CD14-positive monocyte (primary cell): ENCODE measurements around the gene TDRD3. TPM values are rescaled to one million over a fixed set of nuclear protein-coding genes. Genes with fewer than 3 reads are reported as not detected.

ENCODE experiments used
- DNase-seq, 3 donors: peaks; one replicate each; pipeline ENCODE4 v3.0.0-alpha.2; 2011 to 2022
- H2AFZ ChIP-seq: 2 replicates; pipeline ENCODE4 v1.6.0; 2012; ENCODE audit warnings: mild to moderate bottlenecking, low read depth, low read length, inconsistent platforms; ENCODE audit not compliant: insufficient read depth, poor library complexity, severe bottlenecking
- H3K27ac ChIP-seq, 2 donors: 1 replicate in 1 of 2; 2 replicates in 1 of 2; pipeline ENCODE4 v1.5.1; 2012 to 2013; ENCODE audit warnings: low read length in 2 of 2, control low read depth in 1 of 2, inconsistent platforms in 1 of 2, low read depth in 1 of 2, mild to moderate bottlenecking in 1 of 2
- H3K27me3 ChIP-seq, 2 donors: one replicate each; pipeline versions ENCODE4 v1.6.0 to v1.6.1; 2011 to 2013; ENCODE audit warnings: low read length in 2 of 2; ENCODE audit not compliant: control insufficient read depth in 2 of 2, insufficient read depth in 2 of 2
- H3K36me3 ChIP-seq, 2 donors: replicated peaks in 1 of 2; 1 replicate in 1 of 2; 2 replicates in 1 of 2; pipeline versions ENCODE4 v1.5.1 to v1.6.1; 2012 to 2013; ENCODE audit warnings: low read length in 2 of 2, control low read depth in 1 of 2, inconsistent platforms in 1 of 2, mild to moderate bottlenecking in 1 of 2; ENCODE audit not compliant: insufficient read depth in 2 of 2, control insufficient read depth in 1 of 2
- H3K4me1 ChIP-seq, 2 donors: 1 replicate in 1 of 2; 2 replicates in 1 of 2; pipeline versions ENCODE4 v1.5.1 to v1.6.1; 2012 to 2013; ENCODE audit warnings: low read length in 2 of 2, control low read depth in 1 of 2, inconsistent platforms in 1 of 2, mild to moderate bottlenecking in 1 of 2, moderate library complexity in 1 of 2; ENCODE audit not compliant: insufficient read depth in 2 of 2, control insufficient read depth in 1 of 2
- H3K4me2 ChIP-seq: replicated peaks from 2 replicates; pipeline ENCODE3; 2012; ENCODE audit warnings: low read length, moderate library complexity, mild to moderate bottlenecking; ENCODE audit not compliant: poor library complexity, severe bottlenecking; ENCODE audit errors: extremely low read depth
- H3K4me3 ChIP-seq, 3 experiments: fragments of 200-600 bp in 1 of 3; sonication (generic) in 1 of 3; replicated peaks in 1 of 3; 1 replicate in 2 of 3; 2 replicates in 1 of 3; pipeline ENCODE4 v1.5.1; 2011 to 2013; ENCODE audit warnings: low read length in 3 of 3, mild to moderate bottlenecking in 3 of 3, control low read depth in 2 of 3, low read depth in 2 of 3, inconsistent platforms in 1 of 3, moderate library complexity in 1 of 3
- H3K79me2 ChIP-seq: 2 replicates; pipeline ENCODE4 v1.6.0; 2012; ENCODE audit warnings: mild to moderate bottlenecking, control low read depth, inconsistent platforms, low read length, moderate library complexity; ENCODE audit not compliant: insufficient read depth
- H3K9ac ChIP-seq: 2 replicates; pipeline ENCODE4 v1.6.0; 2017; ENCODE audit warnings: low read length, mild to moderate bottlenecking; ENCODE audit not compliant: insufficient read depth, poor library complexity, severe bottlenecking
- H3K9me3 ChIP-seq, 2 donors: replicated peaks in 1 of 2; 1 replicate in 1 of 2; 2 replicates in 1 of 2; pipeline versions ENCODE4 v1.5.1 to v1.6.1; 2012 to 2013; ENCODE audit warnings: low read length in 2 of 2, control low read depth in 1 of 2; ENCODE audit not compliant: control insufficient read depth in 1 of 2, insufficient read depth in 1 of 2
- H4K20me1 ChIP-seq: 2 replicates; pipeline ENCODE4 v1.6.0; 2012; ENCODE audit warnings: mild to moderate bottlenecking, low read length, control low read depth, moderate library complexity; ENCODE audit not compliant: insufficient read depth
- H3K27ac Mint-ChIP-seq, 7 donors: one replicate each; pipeline ENCODE4 v1.8.0; 2020; ENCODE audit warnings: mild to moderate bottlenecking in 7 of 7, mixed read lengths in 7 of 7, moderate library complexity in 6 of 7, inconsistent platforms in 2 of 7
- H3K27me3 Mint-ChIP-seq, 3 donors: one replicate each; pipeline ENCODE4 v1.8.0; 2021 to 2022; ENCODE audit warnings: low read depth in 3 of 3, mild to moderate bottlenecking in 3 of 3, mixed read lengths in 3 of 3, moderate library complexity in 3 of 3, inconsistent platforms in 1 of 3
- H3K36me3 Mint-ChIP-seq, 2 donors: one replicate each; pipeline ENCODE4 v1.8.0; 2020; ENCODE audit warnings: mixed read lengths in 2 of 2, inconsistent platforms in 1 of 2, mild to moderate bottlenecking in 1 of 2
- H3K4me1 Mint-ChIP-seq: one replicate; pipeline ENCODE4 v1.8.0; 2020; ENCODE audit warnings: mild to moderate bottlenecking, mixed read lengths
- H3K4me3 Mint-ChIP-seq, 2 donors: one replicate each; pipeline ENCODE4 v1.8.0; 2020; ENCODE audit warnings: mild to moderate bottlenecking in 2 of 2, mixed read lengths in 2 of 2, moderate library complexity in 1 of 2
- H3K9me3 Mint-ChIP-seq, 7 donors: one replicate each; pipeline ENCODE4 v1.8.0; 2020 to 2022; ENCODE audit warnings: mixed read lengths in 7 of 7, mild to moderate bottlenecking in 6 of 7, moderate library complexity in 6 of 7, inconsistent platforms in 2 of 7
- intact Hi-C, 2 donors: fragments of 100-400 bp; cut with micrococcal nuclease; formaldehyde crosslinking; loops; one replicate each; pipeline versions ENCODE4 v1.15.0 to v1.15.1; 2023
- polyA plus RNA-seq, 3 donors: library from polyadenylated mRNA; depleted of rRNA in 1 of 3; unstranded in 2 of 3; stranded (reverse) in 1 of 3; fragments of 300-500 nt in 2 of 3; fragments of >200 nt in 1 of 3; fragmentation: Illumina TruSeq in 2 of 3; gene quantifications; 1 replicate in 2 of 3; 2 replicates in 1 of 3; pipeline ENCODE4 v1.2.3, GENCODE V29; 2012 to 2021
- TF ChIP-seq, protein P1 (sequence below): fragments of 200-600 bp; IDR thresholded peaks from one replicate; pipeline ENCODE4 v1.8.0; 2022; ENCODE audit warnings: antibody characterized with exemption, mild to moderate bottlenecking

The TDRD3 gene
- polyA plus RNA-seq, 3 donors: 2.7 to 4.8 (median 4.7) TPM

DNA sequence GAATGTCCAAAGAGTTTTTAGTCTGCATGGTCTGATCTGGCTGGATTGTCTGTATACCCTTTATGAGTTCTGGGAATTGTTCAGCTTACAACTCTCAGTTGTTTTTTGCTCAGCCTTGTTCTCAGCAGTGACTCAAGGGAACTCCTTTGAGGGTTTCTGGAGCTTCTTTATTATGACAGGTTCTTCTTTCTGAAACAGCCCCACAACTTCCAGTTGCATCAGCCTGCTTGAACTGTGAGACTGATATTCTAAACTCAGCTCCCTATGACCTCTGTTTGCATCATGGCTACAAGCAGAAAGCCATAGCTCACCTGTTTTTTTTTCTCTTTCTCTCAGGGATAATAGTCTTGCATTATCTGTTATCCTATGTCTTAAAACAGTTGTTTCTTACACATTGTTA, 85.0 kb downstream of the TDRD3 start:
- H3K4me1 ChIP-seq: no peaks in the 10 kb centered on the region
- Mint-ChIP-seq H3K4me1 (no peaks in the 10 kb centered on the region), H3K4me3 (no peak overlapping the region), H3K36me3 (peaks cover 44 to 55% of the 10 kb centered on the region in 2 donors), H3K9me3 (peaks cover 6 to 27% (median 8%) of the 10 kb centered on the region in 7 donors), H3K27ac (no peak overlapping the region), H3K27me3 (no peaks in the 10 kb centered on the region)
- H3K27ac ChIP-seq: no peak overlapping the region
- H3K79me2 ChIP-seq: no peaks in the 10 kb centered on the region
- TF ChIP-seq, protein P1, sequence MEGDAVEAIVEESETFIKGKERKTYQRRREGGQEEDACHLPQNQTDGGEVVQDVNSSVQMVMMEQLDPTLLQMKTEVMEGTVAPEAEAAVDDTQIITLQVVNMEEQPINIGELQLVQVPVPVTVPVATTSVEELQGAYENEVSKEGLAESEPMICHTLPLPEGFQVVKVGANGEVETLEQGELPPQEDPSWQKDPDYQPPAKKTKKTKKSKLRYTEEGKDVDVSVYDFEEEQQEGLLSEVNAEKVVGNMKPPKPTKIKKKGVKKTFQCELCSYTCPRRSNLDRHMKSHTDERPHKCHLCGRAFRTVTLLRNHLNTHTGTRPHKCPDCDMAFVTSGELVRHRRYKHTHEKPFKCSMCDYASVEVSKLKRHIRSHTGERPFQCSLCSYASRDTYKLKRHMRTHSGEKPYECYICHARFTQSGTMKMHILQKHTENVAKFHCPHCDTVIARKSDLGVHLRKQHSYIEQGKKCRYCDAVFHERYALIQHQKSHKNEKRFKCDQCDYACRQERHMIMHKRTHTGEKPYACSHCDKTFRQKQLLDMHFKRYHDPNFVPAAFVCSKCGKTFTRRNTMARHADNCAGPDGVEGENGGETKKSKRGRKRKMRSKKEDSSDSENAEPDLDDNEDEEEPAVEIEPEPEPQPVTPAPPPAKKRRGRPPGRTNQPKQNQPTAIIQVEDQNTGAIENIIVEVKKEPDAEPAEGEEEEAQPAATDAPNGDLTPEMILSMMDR: no peak
- peaks cover 14 to 24% of the 10 kb centered on the region in 2 donors for H3K36me3 ChIP-seq
- no peaks in the 10 kb centered on the region for H3K27me3 ChIP-seq
- H3K9me3 ChIP-seq: peaks cover 3 to 10% of the 10 kb centered on the region in 2 donors
- no peak overlapping the region for H3K4me2 ChIP-seq
- intact Hi-C loops: no loop called here
- H3K9ac ChIP-seq: no peak overlapping the region
- no peak overlapping the region for H2AFZ ChIP-seq
- DNase-seq: no peak
- H4K20me1 ChIP-seq: no peaks in the 10 kb centered on the region
- H3K4me3 ChIP-seq: no peak overlapping the region

GRCh38 chr13:60484865-60485264, 87.8 kb downstream of the TDRD3 start:
- Histone ChIP-seq H3K4me2 (no peak overlapping the region), H2AFZ (no peak overlapping the region), H3K9me3 (peaks cover 3 to 11% of the 10 kb centered on the region in 2 donors), H3K27ac (no peak overlapping the region), H3K27me3 (no peaks in the 10 kb centered on the region), H4K20me1 (no peaks in the 10 kb centered on the region), H3K4me3 (no peak overlapping the region), H3K9ac (no peak overlapping the region), H3K79me2 (no peaks in the 10 kb centered on the region), H3K4me1 (no peaks in the 10 kb centered on the region), H3K36me3 (peaks cover 14 to 32% of the 10 kb centered on the region in 2 donors)
- Mint-ChIP-seq H3K4me1 (no peaks in the 10 kb centered on the region), H3K4me3 (no peak overlapping the region), H3K27me3 (no peaks in the 10 kb centered on the region), H3K27ac (no peak overlapping the region), H3K36me3 (peaks cover 50 to 68% of the 10 kb centered on the region in 2 donors), H3K9me3 (peaks cover 7 to 33% (median 17%) of the 10 kb centered on the region in 7 donors)
- intact Hi-C loops: no loop called here
- TF ChIP-seq, protein P1: no peak
- no peak for DNase-seq
